ENCODE measurements around the gene MARS2.

GRCh38 chr2:197727011-197727410 lies 21.8 kb downstream of the MARS2 start:
- TF ChIP-seq, protein P1, sequence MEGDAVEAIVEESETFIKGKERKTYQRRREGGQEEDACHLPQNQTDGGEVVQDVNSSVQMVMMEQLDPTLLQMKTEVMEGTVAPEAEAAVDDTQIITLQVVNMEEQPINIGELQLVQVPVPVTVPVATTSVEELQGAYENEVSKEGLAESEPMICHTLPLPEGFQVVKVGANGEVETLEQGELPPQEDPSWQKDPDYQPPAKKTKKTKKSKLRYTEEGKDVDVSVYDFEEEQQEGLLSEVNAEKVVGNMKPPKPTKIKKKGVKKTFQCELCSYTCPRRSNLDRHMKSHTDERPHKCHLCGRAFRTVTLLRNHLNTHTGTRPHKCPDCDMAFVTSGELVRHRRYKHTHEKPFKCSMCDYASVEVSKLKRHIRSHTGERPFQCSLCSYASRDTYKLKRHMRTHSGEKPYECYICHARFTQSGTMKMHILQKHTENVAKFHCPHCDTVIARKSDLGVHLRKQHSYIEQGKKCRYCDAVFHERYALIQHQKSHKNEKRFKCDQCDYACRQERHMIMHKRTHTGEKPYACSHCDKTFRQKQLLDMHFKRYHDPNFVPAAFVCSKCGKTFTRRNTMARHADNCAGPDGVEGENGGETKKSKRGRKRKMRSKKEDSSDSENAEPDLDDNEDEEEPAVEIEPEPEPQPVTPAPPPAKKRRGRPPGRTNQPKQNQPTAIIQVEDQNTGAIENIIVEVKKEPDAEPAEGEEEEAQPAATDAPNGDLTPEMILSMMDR (IDR thresholded peaks at IDR 0.05; ENCODE audit: low read depth, low read length, missing input control) = no peak
- TF ChIP-seq, protein P2, sequence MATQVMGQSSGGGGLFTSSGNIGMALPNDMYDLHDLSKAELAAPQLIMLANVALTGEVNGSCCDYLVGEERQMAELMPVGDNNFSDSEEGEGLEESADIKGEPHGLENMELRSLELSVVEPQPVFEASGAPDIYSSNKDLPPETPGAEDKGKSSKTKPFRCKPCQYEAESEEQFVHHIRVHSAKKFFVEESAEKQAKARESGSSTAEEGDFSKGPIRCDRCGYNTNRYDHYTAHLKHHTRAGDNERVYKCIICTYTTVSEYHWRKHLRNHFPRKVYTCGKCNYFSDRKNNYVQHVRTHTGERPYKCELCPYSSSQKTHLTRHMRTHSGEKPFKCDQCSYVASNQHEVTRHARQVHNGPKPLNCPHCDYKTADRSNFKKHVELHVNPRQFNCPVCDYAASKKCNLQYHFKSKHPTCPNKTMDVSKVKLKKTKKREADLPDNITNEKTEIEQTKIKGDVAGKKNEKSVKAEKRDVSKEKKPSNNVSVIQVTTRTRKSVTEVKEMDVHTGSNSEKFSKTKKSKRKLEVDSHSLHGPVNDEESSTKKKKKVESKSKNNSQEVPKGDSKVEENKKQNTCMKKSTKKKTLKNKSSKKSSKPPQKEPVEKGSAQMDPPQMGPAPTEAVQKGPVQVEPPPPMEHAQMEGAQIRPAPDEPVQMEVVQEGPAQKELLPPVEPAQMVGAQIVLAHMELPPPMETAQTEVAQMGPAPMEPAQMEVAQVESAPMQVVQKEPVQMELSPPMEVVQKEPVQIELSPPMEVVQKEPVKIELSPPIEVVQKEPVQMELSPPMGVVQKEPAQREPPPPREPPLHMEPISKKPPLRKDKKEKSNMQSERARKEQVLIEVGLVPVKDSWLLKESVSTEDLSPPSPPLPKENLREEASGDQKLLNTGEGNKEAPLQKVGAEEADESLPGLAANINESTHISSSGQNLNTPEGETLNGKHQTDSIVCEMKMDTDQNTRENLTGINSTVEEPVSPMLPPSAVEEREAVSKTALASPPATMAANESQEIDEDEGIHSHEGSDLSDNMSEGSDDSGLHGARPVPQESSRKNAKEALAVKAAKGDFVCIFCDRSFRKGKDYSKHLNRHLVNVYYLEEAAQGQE (IDR thresholded peaks at IDR 0.05) = no peak
- TF ChIP-seq HNF4A (conservative IDR thresholded peaks at IDR 0.05) (no peak), RXRA (IDR thresholded peaks at IDR 0.05) (no peak), TAF1 (conservative IDR thresholded peaks at IDR 0.05) (no peak), MAX (IDR thresholded peaks at IDR 0.05) (no peak), SP1 (IDR thresholded peaks at IDR 0.05) (no peak), YY1 (IDR thresholded peaks at IDR 0.05) (no peak), JUND (IDR thresholded peaks at IDR 0.05) (no peak), GABPA (IDR thresholded peaks at IDR 0.05 in 1 of 2, conservative IDR thresholded peaks at IDR 0.05 in 1 of 2) (no peak)
